HG03439 (cell line): ENCODE data around the gene GOT2.
"Not testable (repeated sequence)": the region's sequence is repeated elsewhere in the genome, so short reads cannot be mapped to it uniquely, and the experiment has no call there.

Experiments used
- ATAC-seq: cut with Tn5 transposase; IDR thresholded peaks from one replicate; pipeline ENCODE4 v1.9.1; 2021; ENCODE audit warnings: mild to moderate bottlenecking, moderate library complexity; ENCODE audit not compliant: unreplicated experiment

Gene GOT2

GRCh38 chr16:58733671-58734458 lies at the start of gene GOT2:
Gene GOT2 (minus strand): TSS chr16:58734316. CDS start chr16:58734228, 88 bp downstream.
- ATAC-seq, result peak; percentile 90

GRCh38 chr16:58779291-58779690 lies 45.2 kb upstream of the GOT2 start:
- ATAC-seq, result not testable (repeated sequence)

DNA sequence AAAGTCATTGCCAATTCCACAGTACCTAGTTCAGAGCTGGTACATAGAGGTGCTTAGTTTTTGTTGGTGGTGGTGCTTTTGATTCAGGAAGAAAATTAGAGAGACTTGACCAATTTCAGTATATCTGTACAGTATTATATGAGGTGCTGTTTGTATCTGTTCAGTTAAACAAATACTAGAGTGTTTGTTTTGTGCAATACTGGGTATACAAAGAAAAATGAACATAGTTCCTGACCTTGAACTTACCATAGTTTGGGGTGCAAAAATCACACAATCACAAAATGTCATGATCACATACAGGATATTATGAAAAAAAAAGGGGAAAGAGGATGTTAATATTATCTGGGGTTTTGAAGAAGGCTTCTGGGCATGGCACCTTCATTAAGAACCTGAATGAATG lies 39.8 kb upstream of the GOT2 start:
- ATAC-seq, result no peak

DNA sequence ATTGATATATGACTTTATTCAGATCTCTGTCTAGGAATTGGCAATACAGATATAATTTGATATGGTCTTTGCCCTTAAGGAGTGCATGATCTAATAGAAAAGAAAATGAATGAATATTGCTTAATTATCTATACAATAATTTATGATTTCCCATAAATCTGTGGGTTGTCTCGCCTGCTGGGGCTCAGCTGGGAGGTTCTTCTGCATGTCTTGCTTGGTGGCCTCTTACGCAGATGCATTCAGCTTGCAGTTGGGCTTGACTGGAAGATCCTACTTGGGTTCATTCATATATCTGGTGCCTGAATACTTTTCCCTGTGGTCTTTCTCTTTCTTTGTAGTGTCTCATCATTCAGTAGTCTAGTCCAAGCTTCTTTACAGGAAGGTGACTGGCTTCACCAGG lies 34.0 kb upstream of the GOT2 start:
- ATAC-seq, result no peak

GRCh38 chr16:58767581-58767980 lies 33.5 kb upstream of the GOT2 start:
- ATAC-seq, result no peak

GRCh38 chr16:58756650-58757332 lies 22.7 kb upstream of the GOT2 start:
- ATAC-seq, result no peak

DNA sequence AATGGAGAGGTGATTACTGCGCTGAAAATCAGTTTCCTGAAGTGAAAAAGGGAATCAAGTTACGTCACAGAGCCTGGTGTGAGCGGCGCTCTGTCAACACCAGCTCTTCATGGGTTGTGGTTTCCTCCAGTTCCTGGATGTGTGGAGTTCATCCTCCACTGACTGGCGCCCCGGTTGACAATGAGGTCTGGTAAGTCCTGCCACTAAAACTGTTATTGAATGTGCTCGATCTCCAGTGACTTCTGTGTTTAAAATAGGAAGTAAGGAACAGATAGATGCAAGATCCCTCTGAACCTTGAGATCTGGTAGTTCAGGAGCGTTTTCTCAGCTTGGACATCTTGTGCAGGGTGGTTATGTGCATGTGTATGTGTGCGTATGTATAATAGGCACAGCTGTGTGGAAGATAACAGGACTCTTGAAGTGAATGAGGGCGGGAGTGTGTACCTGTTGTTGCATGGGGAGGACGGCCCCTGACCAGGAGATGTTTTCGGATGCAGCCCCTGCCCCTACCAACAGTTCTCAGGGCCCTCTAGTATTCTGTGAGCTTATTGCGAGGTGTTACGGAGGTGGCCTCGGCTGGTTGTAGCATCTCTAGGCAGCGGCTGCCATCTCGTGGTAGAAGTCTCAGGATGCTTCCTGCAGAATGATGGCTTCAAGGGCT lies 22.0 kb upstream of the GOT2 start:
- peak; percentile 92 for ATAC-seq

DNA sequence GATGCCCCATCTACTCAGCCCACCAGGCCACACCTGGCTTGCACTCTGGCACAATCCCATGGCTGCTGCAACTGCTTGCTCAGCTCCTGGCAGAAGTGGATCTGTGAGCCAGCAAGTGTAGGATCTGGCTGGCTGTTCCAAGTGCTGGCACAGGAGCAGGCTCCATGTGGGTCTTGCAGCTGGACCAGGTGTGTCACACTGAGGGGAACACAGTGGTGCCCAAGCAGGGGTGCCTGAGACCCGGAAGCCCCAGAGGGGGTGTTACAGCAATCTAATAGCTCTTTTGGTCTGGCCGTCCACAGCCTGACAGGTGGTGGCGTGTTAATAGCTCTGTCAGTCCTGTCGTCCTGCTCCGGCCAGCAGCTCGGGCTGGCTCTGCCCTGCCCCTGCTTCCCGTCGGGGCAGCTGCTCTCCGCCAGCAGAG lies 19.6 kb upstream of the GOT2 start:
- ATAC-seq, result no peak

DNA sequence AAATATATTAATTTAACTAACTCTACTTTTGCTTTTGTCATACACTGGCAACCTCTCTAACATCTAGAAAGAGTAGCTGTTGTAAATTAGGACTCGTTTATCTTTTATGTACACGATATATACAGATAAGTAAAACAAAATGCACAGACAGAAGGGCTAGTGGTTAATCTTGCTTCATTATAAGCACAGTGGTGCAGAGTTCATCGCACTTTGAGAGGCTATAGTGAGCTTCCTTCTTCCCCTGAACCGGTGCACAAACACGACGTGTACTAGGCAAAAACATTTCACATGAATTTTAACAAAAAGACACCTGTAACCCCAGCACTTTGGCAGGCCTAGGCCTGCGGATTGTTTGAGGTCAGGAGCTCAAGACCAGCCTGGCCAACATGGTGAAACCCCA lies 10.4 kb upstream of the GOT2 start:
- no peak for ATAC-seq

DNA sequence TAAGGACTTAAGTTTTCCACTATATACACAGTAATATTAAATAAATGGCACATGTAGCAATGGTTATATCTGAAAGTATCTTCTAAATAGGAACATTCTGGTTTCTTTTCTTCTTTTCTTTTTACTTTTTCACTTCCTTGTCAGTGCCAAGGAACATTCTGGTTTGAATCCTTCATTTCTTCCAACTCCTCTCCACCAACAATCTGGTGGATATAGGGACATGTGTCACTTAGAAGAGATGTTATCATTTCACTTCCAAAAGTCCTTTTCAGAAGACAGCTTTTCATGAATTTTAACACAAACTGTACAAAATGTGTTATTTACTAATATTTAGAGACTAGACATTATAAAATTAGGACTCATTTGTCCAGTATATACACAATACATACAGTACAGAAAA lies 7.9 kb upstream of the GOT2 start:
- no peak for ATAC-seq

DNA sequence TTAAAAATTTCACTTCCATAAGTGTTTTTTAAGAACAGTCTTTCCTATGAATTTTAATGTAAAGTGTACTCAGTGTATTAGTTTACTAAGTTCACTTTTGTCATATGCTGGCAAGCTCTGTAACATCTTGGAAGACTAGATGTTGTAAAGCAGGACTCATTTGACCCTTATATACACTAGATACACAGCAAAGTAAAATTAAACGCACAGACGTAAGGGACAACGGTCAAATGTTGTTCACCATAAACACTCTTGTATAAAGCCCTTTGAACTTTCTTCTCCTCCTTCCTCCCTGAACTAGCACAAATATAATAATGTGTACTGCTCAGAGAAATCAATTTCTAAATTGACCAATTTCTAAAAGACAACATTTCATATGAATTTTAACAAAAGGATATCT lies 7.0 kb upstream of the GOT2 start:
- ATAC-seq, result no peak

DNA sequence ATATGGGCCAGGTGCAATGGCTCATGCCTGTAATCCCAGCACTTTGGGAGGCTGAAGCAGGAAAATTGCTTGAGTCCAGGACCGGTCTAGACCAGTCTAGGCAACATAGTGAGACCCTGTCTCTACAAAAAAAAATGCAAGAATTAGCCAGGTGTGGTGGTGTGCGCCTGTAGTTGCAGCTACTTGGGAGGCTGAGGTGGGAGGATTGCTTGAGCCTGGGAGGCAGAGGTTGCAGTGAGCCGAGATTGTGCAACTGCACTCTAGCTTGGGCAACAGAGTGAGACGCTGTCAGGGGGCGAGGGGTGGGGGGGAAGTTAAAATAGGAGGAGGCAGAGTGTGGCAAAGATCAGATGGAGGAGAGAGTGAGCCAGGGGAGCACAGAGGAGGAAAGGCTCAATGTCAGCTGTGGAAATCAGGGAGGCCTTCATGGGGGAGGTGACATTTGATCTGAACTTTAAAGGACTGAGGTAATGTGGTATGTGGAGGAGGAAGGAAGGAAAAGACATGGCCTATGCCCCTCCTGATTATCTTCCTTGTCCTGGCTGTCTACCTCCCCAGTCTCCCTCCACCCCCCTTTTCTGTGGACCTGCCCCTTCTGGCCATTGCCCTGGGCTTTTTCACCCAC lies 4.7 kb upstream of the GOT2 start:
- no peak for ATAC-seq

GRCh38 chr16:58736341-58736740 lies 2.2 kb upstream of the GOT2 start:
- ATAC-seq, result not testable (repeated sequence)

DNA sequence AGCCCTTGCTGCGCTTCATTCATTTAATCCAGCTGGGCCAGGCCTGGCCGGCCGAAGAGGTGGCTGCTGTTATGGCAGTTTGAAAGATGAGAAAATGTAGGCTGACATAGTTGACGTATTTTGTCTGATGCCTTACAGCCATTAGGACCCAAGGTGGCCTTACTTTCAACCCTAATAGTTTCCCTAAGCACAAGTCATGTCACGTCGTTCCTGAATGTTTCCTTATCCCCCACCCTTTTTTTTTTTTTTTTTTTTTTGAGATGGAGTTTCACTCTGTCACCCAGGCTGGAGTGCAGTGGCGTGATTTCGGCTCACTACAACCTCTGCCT lies 307 bp upstream of the GOT2 start:
- no peak for ATAC-seq

GRCh38 chr16:58733248-58733670 lies 857 bp downstream of the GOT2 start:
- no peak for ATAC-seq

GRCh38 chr16:58732545-58733247 lies 1.4 kb downstream of the GOT2 start:
- peak; percentile 47 for ATAC-seq

DNA sequence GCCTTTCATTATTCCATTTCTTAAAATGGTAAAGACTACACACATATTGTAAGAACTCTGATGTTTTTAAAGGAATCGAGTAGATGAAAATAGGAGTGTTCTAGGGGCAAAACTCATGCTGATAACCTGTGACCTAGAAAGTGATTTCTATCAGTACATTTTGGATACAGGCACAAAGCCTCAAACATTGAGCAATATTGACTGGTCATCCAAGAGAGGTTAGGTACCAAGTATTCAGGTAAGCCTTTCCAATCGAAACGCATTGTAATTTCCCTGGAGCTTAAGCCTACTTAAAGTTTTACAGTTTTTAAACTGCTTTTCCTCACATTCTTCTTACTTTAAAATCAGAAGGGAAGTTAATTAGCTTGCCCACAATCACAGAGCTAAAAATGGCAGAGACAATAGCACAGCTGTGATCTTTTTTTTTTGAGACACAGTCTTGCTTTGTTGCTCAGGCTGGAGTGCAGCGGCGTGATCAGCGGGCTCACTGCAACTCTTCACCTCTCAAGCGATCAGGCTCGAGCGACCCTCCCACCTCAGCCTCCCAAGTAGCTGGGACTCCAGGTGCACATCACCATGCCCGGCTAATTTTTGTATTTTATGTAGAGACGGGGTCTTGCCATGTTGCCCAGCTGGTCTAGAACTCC lies 3.3 kb downstream of the GOT2 start:
- no peak for ATAC-seq

DNA sequence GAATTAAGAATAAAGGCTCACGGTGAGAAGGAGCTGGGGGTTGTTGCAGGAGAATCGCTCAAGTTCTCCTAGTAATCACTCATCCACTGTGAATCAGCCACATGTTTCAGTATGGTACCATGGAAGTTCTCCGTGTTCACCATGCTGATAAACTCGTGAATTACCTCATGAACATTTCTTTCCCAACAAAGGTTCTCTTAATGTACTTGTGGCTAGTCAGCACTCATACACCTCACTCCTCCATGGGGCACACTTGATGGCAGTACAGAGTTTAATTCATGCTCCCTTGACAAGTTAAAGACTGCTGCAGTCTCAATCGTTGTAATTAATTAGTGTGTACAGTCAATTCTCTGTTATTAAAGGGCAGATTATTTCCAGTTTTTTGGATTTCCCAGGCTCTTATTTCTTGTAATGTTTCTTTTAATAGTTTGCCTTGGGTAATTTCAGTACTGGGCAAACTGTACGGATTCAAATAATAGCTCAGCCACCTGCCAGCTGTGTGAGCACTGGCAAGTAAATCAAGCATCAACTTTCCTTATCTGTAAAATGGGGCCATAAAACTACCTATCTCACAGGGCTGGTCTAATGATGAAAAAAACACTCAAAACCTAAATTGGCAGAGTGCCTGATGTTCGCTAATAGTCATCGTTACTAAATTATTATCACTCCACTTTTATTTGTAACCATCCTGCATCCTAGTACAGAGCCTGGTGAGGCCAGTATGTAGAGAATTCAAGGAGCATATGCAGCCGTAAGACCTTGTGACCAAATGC lies 6.1 kb downstream of the GOT2 start:
- ATAC-seq, result no peak

DNA sequence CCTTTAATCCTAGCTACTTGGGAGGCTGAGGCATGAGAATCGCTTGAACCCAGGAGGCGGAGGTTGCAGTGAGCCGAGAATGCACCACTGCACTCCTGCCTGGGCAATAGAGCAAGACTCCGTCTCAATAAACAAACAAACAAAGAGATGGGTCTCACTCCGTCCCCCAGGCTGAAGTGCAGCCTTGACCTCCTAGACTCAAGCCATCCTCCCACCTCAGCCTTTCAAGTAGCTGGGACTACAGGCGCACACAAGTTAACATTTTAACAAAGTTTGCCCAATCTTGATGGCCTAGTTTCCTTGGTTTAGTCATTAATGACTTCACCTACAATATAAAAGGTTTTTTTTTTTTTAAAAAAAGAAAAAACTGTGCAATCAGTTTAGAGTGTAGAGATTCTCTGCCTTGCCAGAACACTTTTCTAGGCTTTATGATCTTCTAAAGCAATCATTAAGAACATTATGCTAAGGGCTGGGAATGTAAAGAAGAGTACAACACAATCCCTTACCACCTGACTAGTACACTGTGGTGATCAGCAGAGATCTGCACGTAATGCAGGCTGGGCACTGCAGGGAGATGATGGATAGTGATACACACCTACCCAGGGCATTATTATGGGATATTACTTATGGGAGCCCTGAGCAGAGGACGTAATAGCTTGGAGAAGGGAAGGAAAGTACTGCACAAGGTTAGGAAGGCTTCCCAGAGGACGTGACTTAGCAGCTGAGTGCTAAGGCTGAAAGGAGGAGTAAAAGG lies 6.9 kb downstream of the GOT2 start:
- ATAC-seq, result no peak
